Neural cell (in vitro differentiated cells): ENCODE measurements around the gene PPP3R2.

Source experiments
- EP300 ChIP-seq: fragments of 450-650 bp; conservative IDR thresholded peaks from 2 replicates; pipeline ENCODE4 v1.6.1; 2014; ENCODE audit warnings: antibody characterized with exemption, mild to moderate bottlenecking, moderate library complexity; ENCODE audit not compliant: poor library complexity, severe bottlenecking
- POLR2AphosphoS5 ChIP-seq: IDR thresholded peaks from 2 replicates; pipeline ENCODE4 v1.6.1; 2012
- RAD21 ChIP-seq: fragments of 450-650 bp; conservative IDR thresholded peaks from 2 replicates; pipeline ENCODE4 v1.6.1; 2014; ENCODE audit warnings: antibody characterized with exemption, mild to moderate bottlenecking, moderate library complexity
- TF ChIP-seq, protein P1 (sequence below): fragments of 450-650 bp; IDR thresholded peaks from 2 replicates; pipeline ENCODE4 v1.5.1; 2014; ENCODE audit warnings: antibody characterized with exemption, mild to moderate bottlenecking, moderate library complexity; ENCODE audit not compliant: poor library complexity, severe bottlenecking

GRCh38 chr9:101572316-101572715, 22.5 kb downstream of the PPP3R2 start:
- TF ChIP-seq, protein P1, sequence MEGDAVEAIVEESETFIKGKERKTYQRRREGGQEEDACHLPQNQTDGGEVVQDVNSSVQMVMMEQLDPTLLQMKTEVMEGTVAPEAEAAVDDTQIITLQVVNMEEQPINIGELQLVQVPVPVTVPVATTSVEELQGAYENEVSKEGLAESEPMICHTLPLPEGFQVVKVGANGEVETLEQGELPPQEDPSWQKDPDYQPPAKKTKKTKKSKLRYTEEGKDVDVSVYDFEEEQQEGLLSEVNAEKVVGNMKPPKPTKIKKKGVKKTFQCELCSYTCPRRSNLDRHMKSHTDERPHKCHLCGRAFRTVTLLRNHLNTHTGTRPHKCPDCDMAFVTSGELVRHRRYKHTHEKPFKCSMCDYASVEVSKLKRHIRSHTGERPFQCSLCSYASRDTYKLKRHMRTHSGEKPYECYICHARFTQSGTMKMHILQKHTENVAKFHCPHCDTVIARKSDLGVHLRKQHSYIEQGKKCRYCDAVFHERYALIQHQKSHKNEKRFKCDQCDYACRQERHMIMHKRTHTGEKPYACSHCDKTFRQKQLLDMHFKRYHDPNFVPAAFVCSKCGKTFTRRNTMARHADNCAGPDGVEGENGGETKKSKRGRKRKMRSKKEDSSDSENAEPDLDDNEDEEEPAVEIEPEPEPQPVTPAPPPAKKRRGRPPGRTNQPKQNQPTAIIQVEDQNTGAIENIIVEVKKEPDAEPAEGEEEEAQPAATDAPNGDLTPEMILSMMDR: no peak
- no peak for TF ChIP-seq RAD21
- no peak for TF ChIP-seq POLR2AphosphoS5
- TF ChIP-seq EP300: no peak
